Neural progenitor cell (in vitro differentiated cells): ENCODE measurements around the gene PLXNA4. TPM values are rescaled to one million over a fixed set of nuclear protein-coding genes. Genes with fewer than 3 reads are reported as not detected.

Source experiments
- DNase-seq: peaks from one replicate; pipeline ENCODE4 v3.0.0-alpha.2; 2016; ENCODE audit warnings: low spot score
- H2AFZ ChIP-seq: fragments of 200-600 bp; sonication (generic); replicated peaks from 2 replicates; pipeline ENCODE4 v1.6.1; 2016; ENCODE audit warnings: antibody characterized with exemption
- H3F3A ChIP-seq: fragments of 200-600 bp; sonication (generic); 2 replicates; pipeline ENCODE4 v1.6.1; 2016; ENCODE audit warnings: antibody characterized with exemption, low read depth
- H3K27ac ChIP-seq: fragments of 200-600 bp; sonication (generic); 2 replicates; pipeline ENCODE4 v1.5.1; 2016; ENCODE audit warnings: mild to moderate bottlenecking
- H3K27me3 ChIP-seq: fragments of 200-600 bp; sonication (generic); 2 replicates; pipeline ENCODE4 v1.6.1; 2016; ENCODE audit warnings: mild to moderate bottlenecking, moderate library complexity
- H3K36me3 ChIP-seq: fragments of 200-600 bp; sonication (generic); 2 replicates; pipeline ENCODE4 v1.5.1; 2016
- H3K4me1 ChIP-seq: fragments of 200-600 bp; sonication (generic); 2 replicates; pipeline ENCODE4 v1.6.1; 2016; ENCODE audit warnings: mixed run types
- H3K4me2 ChIP-seq: fragments of 200-600 bp; sonication (generic); 2 replicates; pipeline ENCODE4 v1.6.1; 2016
- H3K4me3 ChIP-seq: fragments of 200-600 bp; sonication (generic); 2 replicates; pipeline ENCODE4 v1.5.1; 2016
- H3K79me2 ChIP-seq: fragments of 200-600 bp; sonication (generic); 2 replicates; pipeline ENCODE4 v1.6.1; 2016; ENCODE audit warnings: low read depth
- H3K9ac ChIP-seq: fragments of 200-600 bp; sonication (generic); 2 replicates; pipeline ENCODE4 v1.6.1; 2016
- H3K9me3 ChIP-seq: fragments of 200-600 bp; sonication (generic); 2 replicates; pipeline ENCODE4 v1.5.1; 2016; ENCODE audit warnings: low read depth
- H4K20me1 ChIP-seq: fragments of 200-600 bp; sonication (generic); 2 replicates; pipeline ENCODE4 v1.6.1; 2016; ENCODE audit warnings: low read depth
- H3K27ac Mint-ChIP-seq: 3 replicates; pipeline ENCODE4 v1.8.0; 2021; ENCODE audit warnings: mixed read lengths
- H3K27me3 Mint-ChIP-seq: 2 replicates; pipeline ENCODE4 v1.8.0; 2022; ENCODE audit warnings: low read depth, mild to moderate bottlenecking, inconsistent platforms, moderate library complexity, mixed read lengths; ENCODE audit not compliant: insufficient read depth
- H3K36me3 Mint-ChIP-seq: 3 replicates; pipeline ENCODE4 v1.8.0; 2021; ENCODE audit warnings: mixed read lengths
- H3K4me1 Mint-ChIP-seq: 3 replicates; pipeline ENCODE4 v1.8.0; 2021; ENCODE audit warnings: mixed read lengths
- H3K4me3 Mint-ChIP-seq: 3 replicates; pipeline ENCODE4 v1.8.0; 2021; ENCODE audit warnings: mild to moderate bottlenecking, moderate library complexity, mixed read lengths
- H3K9me3 Mint-ChIP-seq: 3 replicates; pipeline ENCODE4 v1.8.0; 2020; ENCODE audit warnings: mixed read lengths
- EZH2 ChIP-seq: fragments of 200-600 bp; sonication (generic); IDR thresholded peaks from 2 replicates; pipeline ENCODE4 v1.6.1; 2017; ENCODE audit warnings: antibody characterized with exemption, mild to moderate bottlenecking, moderate library complexity
- EZH2phosphoT487 ChIP-seq: fragments of 200-600 bp; sonication (generic); IDR thresholded peaks from 2 replicates; pipeline ENCODE4 v1.6.1; 2017; ENCODE audit warnings: antibody characterized with exemption
- total RNA-seq: library from RNA; depleted of rRNA; stranded (reverse); fragments of >200 nt; gene quantifications from 2 replicates; pipeline ENCODE4 v1.2.3, GENCODE V29; 2015; ENCODE audit warnings: low replicate concordance
- TF ChIP-seq, protein P1 (sequence below): fragments of 200-600 bp; sonication (generic); IDR thresholded peaks from 2 replicates; pipeline ENCODE4 v1.5.1; 2017; ENCODE audit warnings: antibody characterized with exemption, mild to moderate bottlenecking

The PLXNA4 gene
- total RNA-seq, 1 donor from 2014 or later, result 0.49 TPM

DNA sequence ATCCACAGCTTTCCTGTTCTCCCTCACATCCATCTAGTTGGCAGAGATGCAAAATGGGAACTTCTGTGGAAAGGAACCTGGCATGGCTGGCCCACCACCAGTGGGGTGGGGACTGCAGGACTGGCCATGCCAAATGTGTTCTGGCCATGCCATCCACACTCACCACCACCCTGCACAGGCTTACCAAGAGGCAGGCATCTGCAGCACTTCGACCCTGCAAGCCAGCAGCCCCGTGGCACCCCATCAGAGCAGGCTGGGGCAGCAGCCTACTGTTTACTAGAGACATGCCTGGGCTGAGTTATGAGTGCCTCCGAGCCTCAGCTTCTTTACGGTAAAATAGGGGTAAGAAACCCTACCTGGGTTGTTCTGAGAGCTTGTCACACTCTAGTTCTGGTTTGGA lies 313.1 kb downstream of the PLXNA4 start:
- no peak overlapping the region for H3K4me2 ChIP-seq
- no peak overlapping the region for H3K9ac ChIP-seq
- H2AFZ ChIP-seq, result no peak overlapping the region
- no peaks in the 10 kb centered on the region for H3K27me3 ChIP-seq
- H3K4me3 Mint-ChIP-seq, result no peak overlapping the region
- no peaks in the 10 kb centered on the region for H3K36me3 Mint-ChIP-seq
- no peaks in the 10 kb centered on the region for H3K4me1 ChIP-seq
- H3K36me3 ChIP-seq, result no peaks in the 10 kb centered on the region
- H4K20me1 ChIP-seq, result no peaks in the 10 kb centered on the region
- TF ChIP-seq EZH2phosphoT487, result no peak
- TF ChIP-seq, protein P1, sequence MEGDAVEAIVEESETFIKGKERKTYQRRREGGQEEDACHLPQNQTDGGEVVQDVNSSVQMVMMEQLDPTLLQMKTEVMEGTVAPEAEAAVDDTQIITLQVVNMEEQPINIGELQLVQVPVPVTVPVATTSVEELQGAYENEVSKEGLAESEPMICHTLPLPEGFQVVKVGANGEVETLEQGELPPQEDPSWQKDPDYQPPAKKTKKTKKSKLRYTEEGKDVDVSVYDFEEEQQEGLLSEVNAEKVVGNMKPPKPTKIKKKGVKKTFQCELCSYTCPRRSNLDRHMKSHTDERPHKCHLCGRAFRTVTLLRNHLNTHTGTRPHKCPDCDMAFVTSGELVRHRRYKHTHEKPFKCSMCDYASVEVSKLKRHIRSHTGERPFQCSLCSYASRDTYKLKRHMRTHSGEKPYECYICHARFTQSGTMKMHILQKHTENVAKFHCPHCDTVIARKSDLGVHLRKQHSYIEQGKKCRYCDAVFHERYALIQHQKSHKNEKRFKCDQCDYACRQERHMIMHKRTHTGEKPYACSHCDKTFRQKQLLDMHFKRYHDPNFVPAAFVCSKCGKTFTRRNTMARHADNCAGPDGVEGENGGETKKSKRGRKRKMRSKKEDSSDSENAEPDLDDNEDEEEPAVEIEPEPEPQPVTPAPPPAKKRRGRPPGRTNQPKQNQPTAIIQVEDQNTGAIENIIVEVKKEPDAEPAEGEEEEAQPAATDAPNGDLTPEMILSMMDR, result no peak
- TF ChIP-seq EZH2, result no peak
- no peaks in the 10 kb centered on the region for H3F3A ChIP-seq
- no peak overlapping the region for H3K27ac Mint-ChIP-seq
- no peak for DNase-seq
- no peaks in the 10 kb centered on the region for H3K79me2 ChIP-seq
- peaks cover 2% of the 10 kb centered on the region for H3K27me3 Mint-ChIP-seq
- H3K4me1 Mint-ChIP-seq, result no peaks in the 10 kb centered on the region
- H3K9me3 ChIP-seq, result no peaks in the 10 kb centered on the region
- H3K27ac ChIP-seq, result no peak overlapping the region
- no peaks in the 10 kb centered on the region for H3K9me3 Mint-ChIP-seq
- no peak overlapping the region for H3K4me3 ChIP-seq

DNA sequence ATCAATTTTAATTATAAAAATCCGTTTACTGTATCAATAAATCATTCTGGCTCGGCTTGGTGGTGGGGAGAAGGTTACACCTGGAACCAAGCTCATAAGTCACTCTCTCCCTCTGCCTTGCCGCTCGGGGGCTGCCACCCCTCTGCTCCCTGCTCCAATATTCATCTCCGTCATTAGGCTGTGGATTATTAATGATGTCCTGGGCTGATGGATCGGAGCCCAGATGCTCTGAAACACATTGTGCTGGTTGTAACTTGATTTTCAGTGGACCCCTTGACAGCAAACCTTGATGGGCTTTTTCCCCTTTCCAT lies 314.2 kb downstream of the PLXNA4 start:
- DNase-seq, result no peak
- Histone ChIP-seq H3K9me3 (no peaks in the 10 kb centered on the region), H3K9ac (no peak overlapping the region), H2AFZ (no peak overlapping the region), H3K4me1 (no peaks in the 10 kb centered on the region), H3F3A (no peaks in the 10 kb centered on the region), H4K20me1 (no peaks in the 10 kb centered on the region), H3K36me3 (no peaks in the 10 kb centered on the region), H3K27ac (no peak overlapping the region), H3K4me3 (no peak overlapping the region), H3K27me3 (no peaks in the 10 kb centered on the region), H3K4me2 (no peak overlapping the region), H3K79me2 (no peaks in the 10 kb centered on the region)
- Mint-ChIP-seq H3K36me3 (no peaks in the 10 kb centered on the region), H3K4me1 (no peaks in the 10 kb centered on the region), H3K27ac (no peak overlapping the region), H3K4me3 (no peak overlapping the region), H3K9me3 (no peaks in the 10 kb centered on the region), H3K27me3 (peaks cover 3% of the 10 kb centered on the region)
- TF ChIP-seq EZH2 (no peak), EZH2phosphoT487 (no peak)
- TF ChIP-seq, protein P1, result no peak

DNA sequence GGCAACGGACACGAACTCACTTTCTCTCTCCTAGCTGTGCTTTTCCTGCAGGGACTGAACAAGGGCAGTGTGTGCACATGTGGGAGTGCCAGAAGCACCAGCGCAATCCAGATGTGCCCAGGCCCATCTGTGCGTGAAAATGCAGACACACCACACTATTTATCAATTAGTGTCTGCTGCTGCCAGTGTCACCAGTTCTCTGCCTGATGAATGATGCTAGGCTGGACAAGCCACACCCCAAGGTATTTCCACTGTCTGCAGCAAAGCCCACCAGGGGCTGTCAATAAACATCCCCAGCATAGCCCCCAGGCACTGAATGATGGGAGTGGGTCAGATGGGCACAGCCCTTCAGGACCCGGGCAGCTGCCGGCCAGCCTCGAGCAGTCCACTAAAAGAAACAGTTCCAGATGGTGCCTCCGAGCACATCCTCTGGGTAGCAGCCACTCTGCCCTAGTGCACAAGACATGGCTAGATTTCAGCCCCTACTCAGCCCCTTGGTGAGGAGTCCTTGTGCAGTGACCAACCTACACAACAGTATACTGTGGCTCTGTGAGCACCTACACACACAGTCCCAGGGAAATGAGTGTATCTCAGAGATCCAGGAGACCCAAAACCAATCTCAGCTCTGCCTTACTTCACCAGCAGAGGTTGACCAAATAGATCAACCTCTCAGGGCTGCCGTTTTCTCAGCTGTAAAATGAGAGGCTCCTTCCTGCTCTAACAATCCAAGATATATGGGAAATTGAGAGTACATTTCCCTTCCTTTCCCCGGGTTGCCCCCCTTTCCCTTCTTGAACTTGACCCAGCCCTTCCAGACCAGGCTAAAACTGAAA lies 314.7 kb downstream of the PLXNA4 start:
- H3K4me3 ChIP-seq, result no peak overlapping the region
- TF ChIP-seq EZH2phosphoT487 (no peak), EZH2 (no peak)
- TF ChIP-seq, protein P1, result no peak
- no peak overlapping the region for H3K9ac ChIP-seq
- H3K4me1 Mint-ChIP-seq, result no peaks in the 10 kb centered on the region
- H3F3A ChIP-seq, result no peaks in the 10 kb centered on the region
- no peaks in the 10 kb centered on the region for H3K9me3 ChIP-seq
- H3K27me3 ChIP-seq, result no peaks in the 10 kb centered on the region
- no peak overlapping the region for H2AFZ ChIP-seq
- H4K20me1 ChIP-seq, result no peaks in the 10 kb centered on the region
- no peak overlapping the region for H3K27ac ChIP-seq
- no peak for DNase-seq
- no peaks in the 10 kb centered on the region for H3K79me2 ChIP-seq
- H3K36me3 ChIP-seq, result no peaks in the 10 kb centered on the region
- no peak overlapping the region for H3K27ac Mint-ChIP-seq
- H3K4me3 Mint-ChIP-seq, result no peak overlapping the region
- H3K27me3 Mint-ChIP-seq, result peaks cover 3% of the 10 kb centered on the region
- H3K36me3 Mint-ChIP-seq, result no peaks in the 10 kb centered on the region
- no peaks in the 10 kb centered on the region for H3K4me1 ChIP-seq
- no peaks in the 10 kb centered on the region for H3K9me3 Mint-ChIP-seq
- H3K4me2 ChIP-seq, result no peak overlapping the region
